ENCODE data around the gene MT1H.
"Not testable (repeated sequence)": the region's sequence is repeated elsewhere in the genome, so short reads cannot be mapped to it uniquely, and the experiment has no call there.

The MT1H gene
- total RNA-seq = 0 reads per million in 3 experiments

GRCh38 chr16:56669005-56669839 is at the start of gene MT1H:
Gene MT1H, plus strand, starts transcription at chr16:56669814. Its CDS starts 71 bp downstream, at chr16:56669885.
- no peak for DNase-seq

- DNase-seq = no peak
Measured at GRCh38 chr16:56620339-56620897, 49.2 kb upstream of the MT1H start.

- DNase-seq = not testable (repeated sequence)
Measured at GRCh38 chr16:56621665-56622445, 47.8 kb upstream of the MT1H start.

- not testable (repeated sequence) for DNase-seq
Measured at GRCh38 chr16:56623184-56623583, 46.4 kb upstream of the MT1H start.

DNA sequence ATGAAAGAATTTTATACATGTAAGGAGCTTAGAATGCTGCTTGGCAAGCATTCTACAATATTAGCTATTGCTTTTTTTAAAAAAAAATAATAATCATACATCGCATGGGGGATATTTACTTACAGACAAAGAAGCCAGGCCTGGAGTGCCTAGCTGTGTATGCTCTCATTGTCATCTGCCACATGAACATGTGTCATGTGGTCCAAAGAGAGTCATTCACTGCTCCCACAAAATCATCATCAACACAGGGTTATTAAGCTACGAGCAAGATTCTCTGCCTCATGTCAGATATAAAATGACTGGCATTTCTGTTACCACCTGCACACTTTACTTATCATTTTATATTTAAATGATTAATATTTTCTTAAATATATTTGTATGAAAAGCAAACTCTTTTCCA is 46.0 kb upstream of the MT1H start:
- no peak for DNase-seq

DNA sequence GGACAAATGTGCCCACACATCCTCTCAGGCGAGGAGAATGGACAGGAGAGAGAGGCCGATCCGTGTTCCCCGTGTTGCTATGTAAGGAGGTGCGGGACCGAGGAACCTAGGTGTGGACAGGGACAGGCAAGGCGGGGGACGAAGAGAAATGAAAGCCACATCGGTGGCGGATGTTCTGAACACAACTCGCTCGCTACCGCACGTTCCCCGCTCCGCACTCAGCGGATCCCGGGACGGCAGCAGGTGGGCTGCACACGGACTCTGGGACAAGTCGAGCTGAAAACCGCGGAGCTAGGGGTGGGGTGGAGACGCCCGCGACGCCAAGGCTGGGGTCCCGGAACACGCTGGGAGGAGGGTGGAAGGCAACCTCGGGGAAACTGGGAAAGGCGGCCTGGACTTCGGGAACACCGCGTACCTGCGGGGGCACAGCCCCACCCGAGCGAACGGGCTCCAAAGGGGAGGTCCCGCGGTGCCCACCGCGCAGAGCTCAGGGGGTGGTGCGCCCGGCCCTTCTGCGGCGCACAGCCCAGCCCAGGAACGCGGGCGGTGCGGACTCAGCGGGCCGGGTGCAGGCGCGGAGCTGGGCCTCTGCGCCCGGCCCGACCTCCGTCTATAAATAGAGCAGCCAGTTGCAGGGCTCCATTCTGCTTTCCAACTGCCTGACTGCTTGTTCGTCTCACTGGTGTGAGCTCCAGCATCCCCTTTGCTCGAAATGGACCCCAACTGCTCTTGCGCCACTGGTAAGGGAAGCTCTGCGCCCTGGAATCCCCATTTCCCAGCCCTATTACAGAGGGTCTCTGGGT is 44.3 kb upstream of the MT1H start, which contains the start of gene MT1E:
Gene MT1E (plus strand): TSS at position 642 of the 803 bp plus-strand sequence. CDS start 71 bp downstream, at position 713.
- DNase-seq = peak; percentile 33

- DNase-seq = no peak
Measured at GRCh38 chr16:56625943-56626654, 43.5 kb upstream of the MT1H start.

DNA sequence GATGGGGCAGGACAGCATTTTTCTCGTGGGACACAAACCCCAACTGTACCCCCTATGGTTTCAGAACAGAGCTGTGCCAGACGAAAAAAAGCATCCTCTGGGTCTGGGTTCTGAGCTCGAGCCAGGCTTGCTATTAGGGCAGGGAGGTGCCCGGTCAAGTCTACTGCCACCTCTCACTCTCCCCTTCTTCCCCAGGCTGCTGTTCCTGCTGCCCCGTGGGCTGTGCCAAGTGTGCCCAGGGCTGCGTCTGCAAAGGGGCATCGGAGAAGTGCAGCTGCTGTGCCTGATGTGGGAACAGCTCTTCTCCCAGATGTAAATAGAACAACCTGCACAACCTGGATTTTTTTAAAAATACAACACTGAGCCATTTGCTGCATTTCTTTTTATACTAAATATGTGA is 42.9 kb upstream of the MT1H start:
- no peak for DNase-seq

GRCh38 chr16:56628486-56629350 is 40.9 kb upstream of the MT1H start:
- DNase-seq = no peak

- no peak for DNase-seq
Measured at GRCh38 chr16:56629531-56629930, 40.1 kb upstream of the MT1H start.

- no peak for DNase-seq
Measured at GRCh38 chr16:56630134-56630533, 39.5 kb upstream of the MT1H start.

GRCh38 chr16:56631197-56631596 is 38.4 kb upstream of the MT1H start:
- DNase-seq = no peak

DNA sequence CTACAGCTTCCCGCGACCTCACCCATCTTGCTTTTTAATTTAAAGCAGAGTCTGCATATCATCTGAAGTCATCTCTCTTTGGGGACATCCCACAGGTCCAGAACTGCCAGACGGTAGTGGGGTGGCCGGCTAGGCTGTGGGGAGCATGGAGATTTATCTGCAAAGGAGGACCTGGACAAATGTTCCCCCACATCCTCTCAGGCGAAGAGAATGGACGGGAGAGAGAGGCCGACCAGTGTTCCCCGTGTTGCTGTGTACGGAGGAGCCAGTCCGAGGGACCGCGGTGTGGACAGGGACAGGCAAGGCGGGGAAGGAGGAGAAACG is 37.8 kb upstream of the MT1H start:
- no peak for DNase-seq

DNA sequence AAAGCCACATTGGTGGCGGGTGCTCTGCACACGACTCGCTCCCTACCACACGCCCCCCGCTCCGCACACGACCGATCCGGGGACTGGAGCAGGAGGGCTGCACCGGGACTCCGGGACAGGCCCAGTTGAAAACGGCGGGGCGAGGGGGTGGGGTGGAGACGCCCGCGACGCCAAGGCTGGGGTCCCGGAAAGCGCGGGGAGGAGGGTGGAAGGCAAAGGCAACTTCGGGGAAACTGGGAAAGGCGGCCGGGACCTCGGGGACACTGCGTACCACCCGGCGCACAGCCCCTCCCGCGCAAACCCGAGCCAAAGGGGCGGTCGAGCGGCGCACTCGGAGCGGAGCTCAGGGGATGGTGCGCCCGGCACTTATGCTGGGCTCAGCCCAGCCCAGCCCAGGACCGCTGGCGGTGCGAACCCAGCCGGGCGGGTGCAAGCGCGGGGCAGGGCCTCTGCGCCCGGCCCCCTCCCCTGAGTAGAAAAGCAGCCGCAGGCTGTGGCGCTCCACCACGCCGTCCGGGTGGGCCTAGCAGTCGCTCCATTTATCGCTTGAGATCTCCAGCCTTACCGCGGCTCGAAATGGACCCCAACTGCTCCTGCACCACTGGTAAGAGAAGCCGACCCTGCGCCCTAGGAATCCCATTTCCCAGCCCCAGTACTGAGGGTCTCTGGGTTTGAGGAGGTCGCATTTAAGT is 37.3 kb upstream of the MT1H start, which contains the start of gene MT1M:
Gene MT1M (plus strand): TSS at position 504 of the 692 bp plus-strand sequence. CDS start 73 bp downstream, at position 577.
- no peak for DNase-seq

GRCh38 chr16:56632848-56633365 is 36.7 kb upstream of the MT1H start:
- DNase-seq = no peak

DNA sequence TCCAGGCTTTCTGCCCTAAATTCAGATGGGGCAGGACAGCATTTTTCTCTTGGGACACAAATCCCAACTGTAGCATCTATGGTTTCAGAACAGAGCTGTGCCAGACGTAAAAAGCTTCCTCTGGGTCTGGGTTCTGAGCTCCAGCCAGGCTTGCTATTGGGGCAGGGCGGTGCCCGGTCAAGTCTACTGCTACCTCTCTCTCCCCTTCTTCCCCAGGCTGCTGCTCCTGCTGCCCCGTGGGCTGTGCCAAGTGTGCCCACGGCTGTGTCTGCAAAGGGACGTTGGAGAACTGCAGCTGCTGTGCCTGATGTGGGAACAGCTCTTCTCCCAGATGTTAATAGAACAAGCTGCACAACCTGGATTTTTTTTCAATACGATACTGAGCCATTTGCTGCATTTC is 36.1 kb upstream of the MT1H start:
- no peak for DNase-seq

DNA sequence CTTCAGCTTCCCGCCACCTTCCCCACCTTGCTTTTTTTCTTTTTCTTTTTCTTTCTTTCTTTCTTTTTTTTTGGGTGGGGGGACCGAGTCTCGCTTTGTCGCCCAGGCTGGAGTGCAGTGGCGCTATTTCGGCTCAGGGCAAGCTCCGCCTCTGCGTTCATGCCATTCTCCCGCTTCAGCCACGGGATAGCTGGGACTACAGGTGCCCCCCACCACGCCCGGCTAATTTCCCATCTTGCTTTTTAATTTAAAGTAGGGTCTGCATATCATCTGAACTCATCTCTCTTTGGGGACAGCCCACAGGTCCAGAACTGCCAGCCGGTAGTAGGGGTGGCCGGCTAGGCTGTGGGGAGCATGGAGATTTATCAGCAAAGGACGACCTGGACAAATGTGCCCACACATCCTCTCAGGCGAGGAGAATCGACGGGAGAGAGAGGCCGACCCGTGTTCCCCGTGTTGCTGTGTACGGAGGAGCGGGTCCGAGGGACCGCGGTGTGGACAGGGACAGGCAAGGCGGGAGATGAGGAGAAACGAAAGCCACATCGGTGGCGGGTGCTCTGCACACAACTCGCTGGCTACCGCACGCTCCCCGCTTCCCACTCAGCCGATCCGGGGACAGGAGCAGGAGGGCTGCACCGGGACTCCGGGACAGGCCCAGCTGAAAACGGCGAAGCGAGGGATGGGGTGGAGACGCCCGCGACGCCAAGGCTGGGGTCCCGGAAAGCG is 34.7 kb upstream of the MT1H start:
- no peak for DNase-seq

DNA sequence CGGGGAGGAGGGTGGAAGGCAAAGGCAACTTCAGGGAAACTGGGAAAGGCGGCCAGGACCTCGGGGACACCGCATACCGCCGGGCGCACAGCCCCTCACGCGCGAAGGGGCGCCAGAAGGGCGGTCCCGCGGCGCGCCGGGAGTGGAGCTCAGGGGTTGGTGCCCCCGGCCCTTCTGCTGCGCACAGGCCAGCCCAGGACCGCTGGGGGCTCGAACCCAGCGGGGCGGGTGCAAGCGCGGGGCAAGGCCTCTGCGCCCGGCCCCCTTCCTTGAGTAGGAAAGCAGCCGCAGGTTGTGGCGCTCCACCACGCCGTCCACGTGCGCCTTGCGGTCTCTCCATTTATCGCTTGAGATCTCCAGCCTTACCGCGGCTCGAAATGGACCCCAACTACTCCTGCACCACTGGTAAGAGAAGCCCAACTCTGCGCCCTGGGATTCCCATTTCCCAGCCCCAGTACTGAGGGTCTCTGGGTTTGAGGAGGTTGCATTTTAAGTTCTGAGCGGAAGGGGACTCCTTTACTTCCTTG is 34.1 kb upstream of the MT1H start:
- no peak for DNase-seq

Data from central memory CD4-positive, alpha-beta T cell (primary cell).